ENCODE measurements around the gene CIAO2B. TPM values are rescaled to one million over a fixed set of nuclear protein-coding genes. Genes with fewer than 3 reads are reported as not detected.

CIAO2B gene
- total RNA-seq, 1 experiment from 2014 or later = 83.0 TPM

DNA sequence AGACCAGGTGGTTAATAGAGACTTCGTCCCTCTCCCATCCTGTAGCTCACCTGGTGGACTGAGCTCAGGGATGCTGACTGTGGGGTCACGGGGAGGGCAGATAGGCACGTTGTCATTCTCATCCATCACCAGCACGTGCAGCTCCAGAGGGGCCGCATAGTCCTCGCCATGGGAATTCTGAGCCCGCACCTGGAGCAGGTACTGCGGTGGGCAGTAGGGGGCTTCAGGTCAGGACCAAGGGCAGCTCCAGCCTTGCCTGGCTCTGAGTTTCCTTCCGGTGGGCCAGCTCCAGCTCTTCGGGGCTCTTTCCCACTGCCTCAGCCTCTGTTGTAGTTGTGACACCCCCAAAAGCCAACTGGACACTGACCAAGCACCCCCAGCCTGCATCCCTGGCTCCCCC is 21.1 kb downstream of the CIAO2B start:
- Histone ChIP-seq H4K5ac (ENCODE audit: insufficient read length, low read depth, low read length) (no peak overlapping the region), H3K27ac (ENCODE audit: insufficient read length, low read depth, low read length) (no peak overlapping the region)
- peak; percentile 36; the same call in 1 of the 3 replicates for TF ChIP-seq CTCF (conservative IDR thresholded peaks at IDR 0.05)

More for the DNA sequence above, 21.1 kb downstream of the CIAO2B start:
- no peak overlapping the region for H3K18ac ChIP-seq (ENCODE audit: insufficient read length, low read depth, low read length)
- H3K56ac ChIP-seq (ENCODE audit: insufficient read length, low read depth, low read length) = no peak overlapping the region
- no peak overlapping the region for H3T11ph ChIP-seq (ENCODE audit: low read length)
- H2AK5ac ChIP-seq (ENCODE audit: insufficient read length, low read length) = no peak overlapping the region
- DNase-seq = peak; percentile 66
- H2BK120ac ChIP-seq (ENCODE audit: low read depth, low read length, poor library complexity, severe bottlenecking) = no peak overlapping the region
- no peak overlapping the region for H3K4me2 ChIP-seq (ENCODE audit: insufficient read depth, insufficient read length, low read length)
- no peaks in the 10 kb centered on the region for H3K27me3 ChIP-seq (ENCODE audit: insufficient read depth, low read length)
- H2BK12ac ChIP-seq (ENCODE audit: insufficient read length, low read depth, low read length) = no peak overlapping the region
- no peak overlapping the region for H3K27ac Mint-ChIP-seq
- H3K9me3 Mint-ChIP-seq = no peaks in the 10 kb centered on the region
- H3K4ac ChIP-seq (ENCODE audit: low read depth, low read length) = no peak overlapping the region
- H2AFZ ChIP-seq (ENCODE audit: low read length) = no peak overlapping the region
- peaks cover 38% of the 10 kb centered on the region for H3K27me3 Mint-ChIP-seq (ENCODE audit: low read depth)
- H3K36me3 Mint-ChIP-seq (ENCODE audit: insufficient read depth in 1 of 3, low read depth in 3 of 3) = no peaks in the 10 kb centered on the region; a peak in 1 of 7 replicates
- H4K91ac ChIP-seq (ENCODE audit: insufficient read length, low read depth, low read length) = no peak overlapping the region
- H3K79me1 ChIP-seq (ENCODE audit: insufficient read depth, low read depth, low read length, poor library complexity, severe bottlenecking) = no peaks in the 10 kb centered on the region
- H3K4me1 ChIP-seq (ENCODE audit: insufficient read depth, low read length) = no peaks in the 10 kb centered on the region
- H4K8ac ChIP-seq (replicated peaks; ENCODE audit: insufficient read length, low read depth, low read length) = no peak overlapping the region
- H3K79me2 ChIP-seq (ENCODE audit: insufficient read depth, low read length) = no peaks in the 10 kb centered on the region
- H3K4me3 Mint-ChIP-seq = no peak overlapping the region
- no peak overlapping the region for H3K14ac ChIP-seq (ENCODE audit: insufficient read depth, low read length)
- H2BK5ac ChIP-seq (ENCODE audit: insufficient read length, low read length) = no peak overlapping the region
- H3K9ac ChIP-seq (ENCODE audit: extremely low read depth, insufficient read length, low read length) = no peak overlapping the region
- no peak overlapping the region for H2BK15ac ChIP-seq (ENCODE audit: low read depth, low read length)
- no peaks in the 10 kb centered on the region for H4K20me1 ChIP-seq (ENCODE audit: control insufficient read depth, insufficient read depth, insufficient read length)
- no CpG with 5 or more reads among the region's 10 CpGs for WGBS (ENCODE audit: extremely low coverage, insufficient read length, low lambda C conversion rate)
- no peaks in the 10 kb centered on the region for H3K23me2 ChIP-seq (ENCODE audit: insufficient read length, low read depth, low read length, poor library complexity, severe bottlenecking)
- H2BK20ac ChIP-seq (ENCODE audit: low read depth, low read length, poor library complexity, severe bottlenecking) = no peak overlapping the region
- H3K9me3 ChIP-seq (ENCODE audit: control insufficient read depth, low read depth, low read length) = no peaks in the 10 kb centered on the region
- H3K23ac ChIP-seq (ENCODE audit: insufficient read length, low read depth, low read length) = no peak overlapping the region
- peaks cover 0 to 5% of the 10 kb centered on the region in 2 experiments; a peak in 2 of 4 replicates for H3K4me1 Mint-ChIP-seq
